DND-41 (cell line): ENCODE data around the gene HEYL.

Source experiments
- CTCF ChIP-seq: IDR thresholded peaks from 2 replicates; pipeline ENCODE4 v1.5.1; 2012; ENCODE audit warnings: borderline replicate concordance, low read length, moderate library complexity, mild to moderate bottlenecking; ENCODE audit not compliant: poor library complexity, severe bottlenecking; ENCODE audit errors: extremely low read depth
- EZH2 ChIP-seq: IDR thresholded peaks from 3 replicates; pipeline ENCODE4 v1.6.1; 2012; ENCODE audit warnings: borderline replicate concordance, low read depth, mild to moderate bottlenecking, moderate library complexity, low read length, inconsistent platforms; ENCODE audit not compliant: severe bottlenecking

GRCh38 chr1:39668894-39669293, 29.5 kb upstream of the HEYL start:
- TF ChIP-seq CTCF: no peak
- no peak for TF ChIP-seq EZH2
